WTC11 (cell line): ENCODE measurements around the gene CLDN14. TPM values are rescaled to one million over a fixed set of nuclear protein-coding genes. Genes with fewer than 3 reads are reported as not detected.

Source experiments
- ATAC-seq: fragments of 200-7000 bp; cut with Tn5 transposase; 2 replicates; pipeline ENCODE4 v1.10.0; 2021; ENCODE audit warnings: mild to moderate bottlenecking, moderate library complexity
- CTCF ChIA-PET: fragments of 300-600 bp; sonication (Branson Sonifier 250); formaldehyde crosslinking; loops from one replicate; lab custom pipeline; 2021; ENCODE audit warnings: antibody characterized with exemption; lab: Charles Lee
- POLR2A ChIA-PET: fragments of 350-600 bp; sonication (Branson Sonifier 250); formaldehyde crosslinking; loops from one replicate; lab custom pipeline; 2021; ENCODE audit warnings: antibody characterized with exemption; lab: Charles Lee
- DNase-seq: peaks from one replicate; pipeline ENCODE4 v3.0.0; 2021; ENCODE audit warnings: low spot score
- H3K27ac Mint-ChIP-seq: 2 replicates; pipeline ENCODE4 v1.8.0; 2021; ENCODE audit warnings: mixed read lengths
- H3K27me3 Mint-ChIP-seq: 2 replicates; pipeline ENCODE4 v1.8.0; 2021; ENCODE audit warnings: low read depth, mild to moderate bottlenecking, moderate library complexity, mixed read lengths
- H3K36me3 Mint-ChIP-seq: 2 replicates; pipeline ENCODE4 v1.8.0; 2021; ENCODE audit warnings: mixed read lengths
- H3K4me1 Mint-ChIP-seq: 2 replicates; pipeline ENCODE4 v1.8.0; 2022; ENCODE audit warnings: mixed read lengths
- H3K4me3 Mint-ChIP-seq: 2 replicates; pipeline ENCODE4 v1.8.0; 2021; ENCODE audit warnings: mild to moderate bottlenecking, moderate library complexity, mixed read lengths
- H3K9me3 Mint-ChIP-seq: 2 replicates; pipeline ENCODE4 v1.8.0; 2021; ENCODE audit warnings: mixed read lengths
- ELF4 ChIP-seq: sonication (generic); formaldehyde crosslinking; IDR thresholded peaks from 2 replicates; pipeline ENCODE4 v1.8.1; 2022; ENCODE audit warnings: low read depth, mild to moderate bottlenecking, moderate library complexity, missing genetic modification reagents
- ETV6 ChIP-seq: sonication (generic); formaldehyde crosslinking; IDR thresholded peaks from 2 replicates; pipeline ENCODE4 v1.8.1; 2022; ENCODE audit warnings: mild to moderate bottlenecking, missing genetic modification reagents
- FOXP1 ChIP-seq: sonication (generic); formaldehyde crosslinking; IDR thresholded peaks from 2 replicates; pipeline ENCODE4 v1.8.0; 2022; ENCODE audit warnings: missing genetic modification reagents, mild to moderate bottlenecking, moderate library complexity, borderline replicate concordance
- GRHL2 ChIP-seq: fragments of 250-450 bp; sonication (Bioruptor Pico); IDR thresholded peaks from 2 replicates; pipeline ENCODE4 v1.8.0; 2022; ENCODE audit warnings: mild to moderate bottlenecking, moderate library complexity; ENCODE audit not compliant: insufficient replicate concordance, severe bottlenecking
- SMAD4 ChIP-seq: sonication (generic); formaldehyde crosslinking; IDR thresholded peaks from 2 replicates; pipeline ENCODE4 v1.8.0; 2022; ENCODE audit warnings: mild to moderate bottlenecking, missing genetic modification reagents
- SOX15 ChIP-seq: fragments of 250-450 bp; sonication (Bioruptor Pico); IDR thresholded peaks from 2 replicates; pipeline ENCODE4 v1.9.0; 2021; ENCODE audit warnings: mild to moderate bottlenecking
- ZNF317 ChIP-seq: sonication (generic); formaldehyde crosslinking; IDR thresholded peaks from 2 replicates; pipeline ENCODE4 v1.8.1; 2023; ENCODE audit warnings: low read depth, mild to moderate bottlenecking, moderate library complexity, missing genetic modification reagents, borderline replicate concordance
- total RNA-seq: library from RNA; stranded (reverse); gene quantifications from 3 replicates; pipeline ENCODE4 v1.2.3, GENCODE V29; 2021
- TF ChIP-seq, protein P1 (sequence below): sonication (generic); formaldehyde crosslinking; IDR thresholded peaks from 2 replicates; pipeline ENCODE4 v1.8.1; 2023; ENCODE audit warnings: mild to moderate bottlenecking, missing genetic modification reagents, borderline replicate concordance
- TF ChIP-seq, protein P2 (sequence below): sonication (generic); formaldehyde crosslinking; IDR thresholded peaks from 2 replicates; pipeline ENCODE4 v1.8.1; 2023; ENCODE audit warnings: mild to moderate bottlenecking, missing genetic modification reagents
- TF ChIP-seq, protein P3 (sequence below): sonication (generic); formaldehyde crosslinking; IDR thresholded peaks from 2 replicates; pipeline ENCODE4 v1.8.1; 2022; ENCODE audit warnings: missing genetic modification reagents, borderline replicate concordance
- TF ChIP-seq, protein P4 (sequence below): sonication (generic); formaldehyde crosslinking; IDR thresholded peaks from 2 replicates; pipeline ENCODE4 v1.8.0; 2022; ENCODE audit warnings: mild to moderate bottlenecking, missing genetic modification reagents
- TF ChIP-seq, protein P5 (sequence below): sonication (generic); formaldehyde crosslinking; IDR thresholded peaks from 2 replicates; pipeline ENCODE4 v1.8.1; 2023; ENCODE audit warnings: mild to moderate bottlenecking, missing genetic modification reagents

CLDN14 gene
- total RNA-seq, 1 experiment from 2014 or later, result not detected

DNA sequence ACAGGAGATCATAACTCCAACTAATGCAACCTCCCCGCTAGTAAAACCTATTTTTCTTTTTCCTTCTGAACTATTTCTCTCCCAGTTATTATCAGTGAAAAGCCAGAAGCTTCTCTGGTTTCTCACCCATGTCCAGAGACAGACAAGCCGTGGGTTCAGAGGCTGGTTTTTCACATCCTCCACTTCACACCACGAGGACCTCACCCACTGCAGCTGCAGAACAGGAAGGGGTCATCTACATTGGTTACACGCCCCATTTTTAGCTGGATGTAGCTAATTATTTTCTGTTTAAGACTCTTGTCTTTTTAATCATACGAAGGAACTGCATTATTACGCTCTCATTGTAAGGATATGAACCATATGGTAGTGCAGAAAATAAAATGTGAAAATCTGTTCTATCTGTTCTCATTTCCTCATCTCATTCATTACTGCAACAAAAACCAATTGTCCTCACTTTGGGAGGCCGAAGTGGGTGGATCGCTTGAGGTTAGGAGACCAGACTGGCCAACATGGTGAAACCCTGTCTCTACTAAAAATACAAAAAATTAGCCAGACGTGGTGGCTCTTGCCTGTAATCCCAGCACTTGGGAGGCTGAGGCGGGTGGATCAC is 39.1 kb upstream of the CLDN14 start:
- Mint-ChIP-seq H3K4me1 (no peaks in the 10 kb centered on the region), H3K4me3 (no peak overlapping the region), H3K36me3 (no peaks in the 10 kb centered on the region), H3K27me3 (no peaks in the 10 kb centered on the region), H3K27ac (no peak overlapping the region), H3K9me3 (peaks cover 12% of the 10 kb centered on the region)
- no peak for ATAC-seq
- no peak for DNase-seq
- CTCF ChIA-PET, result no interaction called here
- TF ChIP-seq SMAD4 (no peak), ELF4 (CRISPR knock-in tag) (no peak), ZNF317 (CRISPR knock-in tag) (no peak), FOXP1 (CRISPR knock-in tag) (no peak)
- TF ChIP-seq, protein P1, sequence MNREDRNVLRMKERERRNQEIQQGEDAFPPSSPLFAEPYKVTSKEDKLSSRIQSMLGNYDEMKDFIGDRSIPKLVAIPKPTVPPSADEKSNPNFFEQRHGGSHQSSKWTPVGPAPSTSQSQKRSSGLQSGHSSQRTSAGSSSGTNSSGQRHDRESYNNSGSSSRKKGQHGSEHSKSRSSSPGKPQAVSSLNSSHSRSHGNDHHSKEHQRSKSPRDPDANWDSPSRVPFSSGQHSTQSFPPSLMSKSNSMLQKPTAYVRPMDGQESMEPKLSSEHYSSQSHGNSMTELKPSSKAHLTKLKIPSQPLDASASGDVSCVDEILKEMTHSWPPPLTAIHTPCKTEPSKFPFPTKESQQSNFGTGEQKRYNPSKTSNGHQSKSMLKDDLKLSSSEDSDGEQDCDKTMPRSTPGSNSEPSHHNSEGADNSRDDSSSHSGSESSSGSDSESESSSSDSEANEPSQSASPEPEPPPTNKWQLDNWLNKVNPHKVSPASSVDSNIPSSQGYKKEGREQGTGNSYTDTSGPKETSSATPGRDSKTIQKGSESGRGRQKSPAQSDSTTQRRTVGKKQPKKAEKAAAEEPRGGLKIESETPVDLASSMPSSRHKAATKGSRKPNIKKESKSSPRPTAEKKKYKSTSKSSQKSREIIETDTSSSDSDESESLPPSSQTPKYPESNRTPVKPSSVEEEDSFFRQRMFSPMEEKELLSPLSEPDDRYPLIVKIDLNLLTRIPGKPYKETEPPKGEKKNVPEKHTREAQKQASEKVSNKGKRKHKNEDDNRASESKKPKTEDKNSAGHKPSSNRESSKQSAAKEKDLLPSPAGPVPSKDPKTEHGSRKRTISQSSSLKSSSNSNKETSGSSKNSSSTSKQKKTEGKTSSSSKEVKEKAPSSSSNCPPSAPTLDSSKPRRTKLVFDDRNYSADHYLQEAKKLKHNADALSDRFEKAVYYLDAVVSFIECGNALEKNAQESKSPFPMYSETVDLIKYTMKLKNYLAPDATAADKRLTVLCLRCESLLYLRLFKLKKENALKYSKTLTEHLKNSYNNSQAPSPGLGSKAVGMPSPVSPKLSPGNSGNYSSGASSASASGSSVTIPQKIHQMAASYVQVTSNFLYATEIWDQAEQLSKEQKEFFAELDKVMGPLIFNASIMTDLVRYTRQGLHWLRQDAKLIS (CRISPR knock-in tag), result no peak
- TF ChIP-seq, protein P2, sequence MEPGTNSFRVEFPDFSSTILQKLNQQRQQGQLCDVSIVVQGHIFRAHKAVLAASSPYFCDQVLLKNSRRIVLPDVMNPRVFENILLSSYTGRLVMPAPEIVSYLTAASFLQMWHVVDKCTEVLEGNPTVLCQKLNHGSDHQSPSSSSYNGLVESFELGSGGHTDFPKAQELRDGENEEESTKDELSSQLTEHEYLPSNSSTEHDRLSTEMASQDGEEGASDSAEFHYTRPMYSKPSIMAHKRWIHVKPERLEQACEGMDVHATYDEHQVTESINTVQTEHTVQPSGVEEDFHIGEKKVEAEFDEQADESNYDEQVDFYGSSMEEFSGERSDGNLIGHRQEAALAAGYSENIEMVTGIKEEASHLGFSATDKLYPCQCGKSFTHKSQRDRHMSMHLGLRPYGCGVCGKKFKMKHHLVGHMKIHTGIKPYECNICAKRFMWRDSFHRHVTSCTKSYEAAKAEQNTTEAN, result no peak
- TF ChIP-seq, protein P3, sequence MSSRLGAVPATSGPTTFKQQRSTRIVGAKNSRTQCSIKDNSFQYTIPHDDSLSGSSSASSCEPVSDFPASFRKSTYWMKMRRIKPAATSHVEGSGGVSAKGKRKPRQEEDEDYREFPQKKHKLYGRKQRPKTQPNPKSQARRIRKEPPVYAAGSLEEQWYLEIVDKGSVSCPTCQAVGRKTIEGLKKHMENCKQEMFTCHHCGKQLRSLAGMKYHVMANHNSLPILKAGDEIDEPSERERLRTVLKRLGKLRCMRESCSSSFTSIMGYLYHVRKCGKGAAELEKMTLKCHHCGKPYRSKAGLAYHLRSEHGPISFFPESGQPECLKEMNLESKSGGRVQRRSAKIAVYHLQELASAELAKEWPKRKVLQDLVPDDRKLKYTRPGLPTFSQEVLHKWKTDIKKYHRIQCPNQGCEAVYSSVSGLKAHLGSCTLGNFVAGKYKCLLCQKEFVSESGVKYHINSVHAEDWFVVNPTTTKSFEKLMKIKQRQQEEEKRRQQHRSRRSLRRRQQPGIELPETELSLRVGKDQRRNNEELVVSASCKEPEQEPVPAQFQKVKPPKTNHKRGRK, result no peak
- TF ChIP-seq, protein P4, sequence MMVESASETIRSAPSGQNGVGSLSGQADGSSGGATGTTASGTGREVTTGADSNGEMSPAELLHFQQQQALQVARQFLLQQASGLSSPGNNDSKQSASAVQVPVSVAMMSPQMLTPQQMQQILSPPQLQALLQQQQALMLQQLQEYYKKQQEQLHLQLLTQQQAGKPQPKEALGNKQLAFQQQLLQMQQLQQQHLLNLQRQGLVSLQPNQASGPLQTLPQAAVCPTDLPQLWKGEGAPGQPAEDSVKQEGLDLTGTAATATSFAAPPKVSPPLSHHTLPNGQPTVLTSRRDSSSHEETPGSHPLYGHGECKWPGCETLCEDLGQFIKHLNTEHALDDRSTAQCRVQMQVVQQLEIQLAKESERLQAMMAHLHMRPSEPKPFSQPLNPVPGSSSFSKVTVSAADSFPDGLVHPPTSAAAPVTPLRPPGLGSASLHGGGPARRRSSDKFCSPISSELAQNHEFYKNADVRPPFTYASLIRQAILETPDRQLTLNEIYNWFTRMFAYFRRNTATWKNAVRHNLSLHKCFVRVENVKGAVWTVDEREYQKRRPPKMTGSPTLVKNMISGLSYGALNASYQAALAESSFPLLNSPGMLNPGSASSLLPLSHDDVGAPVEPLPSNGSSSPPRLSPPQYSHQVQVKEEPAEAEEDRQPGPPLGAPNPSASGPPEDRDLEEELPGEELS (CRISPR knock-in tag), result no peak
- TF ChIP-seq, protein P5, sequence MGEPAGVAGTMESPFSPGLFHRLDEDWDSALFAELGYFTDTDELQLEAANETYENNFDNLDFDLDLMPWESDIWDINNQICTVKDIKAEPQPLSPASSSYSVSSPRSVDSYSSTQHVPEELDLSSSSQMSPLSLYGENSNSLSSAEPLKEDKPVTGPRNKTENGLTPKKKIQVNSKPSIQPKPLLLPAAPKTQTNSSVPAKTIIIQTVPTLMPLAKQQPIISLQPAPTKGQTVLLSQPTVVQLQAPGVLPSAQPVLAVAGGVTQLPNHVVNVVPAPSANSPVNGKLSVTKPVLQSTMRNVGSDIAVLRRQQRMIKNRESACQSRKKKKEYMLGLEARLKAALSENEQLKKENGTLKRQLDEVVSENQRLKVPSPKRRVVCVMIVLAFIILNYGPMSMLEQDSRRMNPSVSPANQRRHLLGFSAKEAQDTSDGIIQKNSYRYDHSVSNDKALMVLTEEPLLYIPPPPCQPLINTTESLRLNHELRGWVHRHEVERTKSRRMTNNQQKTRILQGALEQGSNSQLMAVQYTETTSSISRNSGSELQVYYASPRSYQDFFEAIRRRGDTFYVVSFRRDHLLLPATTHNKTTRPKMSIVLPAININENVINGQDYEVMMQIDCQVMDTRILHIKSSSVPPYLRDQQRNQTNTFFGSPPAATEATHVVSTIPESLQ (CRISPR knock-in tag), result no peak
- POLR2A ChIA-PET, result no interaction called here

DNA sequence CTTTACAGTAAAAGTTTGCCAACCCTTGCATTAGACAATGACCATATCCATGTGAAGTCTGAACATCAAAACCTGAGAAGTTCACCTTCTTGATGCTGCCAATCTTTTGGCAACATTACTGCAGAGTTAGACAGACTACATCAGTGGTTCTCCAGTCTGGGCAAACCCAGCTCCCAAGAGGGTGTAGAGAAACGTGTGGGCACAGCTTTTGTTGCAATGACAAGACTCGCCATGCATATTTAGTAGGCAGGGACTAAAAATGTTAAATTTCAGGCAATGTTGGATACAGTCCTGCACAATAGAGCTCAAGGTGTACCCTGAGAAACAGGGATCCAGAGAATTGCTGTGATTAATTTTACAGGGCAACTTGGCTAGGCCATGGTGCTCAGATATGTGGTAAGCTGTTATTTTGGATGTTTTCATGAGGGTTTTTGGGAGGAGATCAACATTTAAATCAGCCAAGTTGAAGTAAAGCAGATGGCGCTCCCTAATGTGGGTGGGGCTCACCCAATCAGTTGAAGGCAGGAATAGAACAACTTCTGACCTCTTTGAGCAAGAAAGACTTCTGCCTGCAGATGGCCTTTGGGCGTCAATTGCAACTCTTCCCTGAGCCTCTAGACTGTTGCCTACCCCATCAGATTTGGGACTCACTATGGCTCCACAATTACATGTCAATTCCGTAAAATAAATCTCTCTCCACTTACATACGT is 37.6 kb upstream of the CLDN14 start:
- ATAC-seq (no peak), DNase-seq (no peak)
- H3K27me3 Mint-ChIP-seq, result no peaks in the 10 kb centered on the region
- H3K36me3 Mint-ChIP-seq, result no peaks in the 10 kb centered on the region
- ChIA-PET CTCF (no interaction called here), POLR2A (no interaction called here)
- H3K4me3 Mint-ChIP-seq, result no peak overlapping the region
- no peak for TF ChIP-seq ETV6
- no peak for TF ChIP-seq SOX15 (CRISPR knock-in tag)
- TF ChIP-seq, protein P3, result no peak
- TF ChIP-seq GRHL2 (CRISPR knock-in tag), result no peak
- no peaks in the 10 kb centered on the region for H3K4me1 Mint-ChIP-seq
- peaks cover 12% of the 10 kb centered on the region for H3K9me3 Mint-ChIP-seq
- H3K27ac Mint-ChIP-seq, result no peak overlapping the region
